SU-DHL-6 (cell line): Measurements from ENCODE around the gene POLE.

ENCODE experiments used
- H2AFZ ChIP-seq: fragments of 200-600 bp; sonication (generic); 2 replicates; pipeline ENCODE4 v1.6.1; 2014; ENCODE audit warnings: low read depth, mild to moderate bottlenecking, moderate library complexity, mixed read lengths, antibody characterized with exemption, low read length; ENCODE audit not compliant: severe bottlenecking
- H3F3A ChIP-seq: fragments of 200-600 bp; shearing (Covaris generic); 2 replicates; pipeline ENCODE4 v1.6.0; 2016; ENCODE audit warnings: antibody characterized with exemption, mild to moderate bottlenecking; ENCODE audit not compliant: insufficient read depth
- H3K27ac ChIP-seq: fragments of 200-600 bp; sonication (generic); 2 replicates; pipeline ENCODE4 v1.5.1; 2016; ENCODE audit warnings: low read depth, mild to moderate bottlenecking, low read length, moderate library complexity, mixed read lengths
- H3K27me3 ChIP-seq: fragments of 200-600 bp; sonication (generic), shearing (Covaris generic); 2 replicates; pipeline ENCODE4 v1.6.0; 2014; ENCODE audit warnings: mild to moderate bottlenecking, low read length
- H3K36me3 ChIP-seq: fragments of 200-600 bp; sonication (generic); 2 replicates; pipeline ENCODE4 v1.6.1; 2014; ENCODE audit warnings: mild to moderate bottlenecking, low read length, mixed read lengths
- H3K4me2 ChIP-seq: fragments of 300-600, 200-600 bp; shearing (Covaris generic), sonication (generic); 2 replicates; pipeline ENCODE4 v1.6.0; 2014; ENCODE audit warnings: low read length, low read depth, mild to moderate bottlenecking; ENCODE audit not compliant: poor library complexity, severe bottlenecking
- H3K4me3 ChIP-seq: fragments of 200-600 bp; sonication (generic); 2 replicates; pipeline ENCODE4 v1.5.1; 2014; ENCODE audit warnings: antibody characterized with exemption, low read length, mild to moderate bottlenecking, mixed read lengths; ENCODE audit not compliant: insufficient read depth, poor library complexity, severe bottlenecking
- H3K79me2 ChIP-seq: fragments of 200-600 bp; sonication (generic); 2 replicates; pipeline ENCODE4 v1.6.1; 2014; ENCODE audit warnings: mild to moderate bottlenecking, low read length, moderate library complexity; ENCODE audit not compliant: insufficient read depth
- H3K9ac ChIP-seq: fragments of 200-600 bp; sonication (generic); 2 replicates; pipeline ENCODE4 v1.7.0; 2014; ENCODE audit warnings: mild to moderate bottlenecking, low read length
- H3K9me2 ChIP-seq: fragments of 200-600 bp; sonication (generic); replicated peaks from 2 replicates; pipeline ENCODE4 v1.6.1; 2014; ENCODE audit warnings: low read length; ENCODE audit not compliant: insufficient read depth
- H3K9me3 ChIP-seq: fragments of 200-600 bp; sonication (generic); 2 replicates; pipeline ENCODE4 v1.6.1; 2014; ENCODE audit warnings: low read length, mixed read lengths; ENCODE audit not compliant: insufficient read depth
- H4K20me1 ChIP-seq: fragments of 200-600 bp; sonication (generic); 2 replicates; pipeline ENCODE4 v1.6.1; 2014; ENCODE audit warnings: low read depth, mild to moderate bottlenecking, antibody characterized with exemption, low read length, moderate library complexity, mixed read lengths
- EZH2phosphoT487 ChIP-seq: fragments of 200-600 bp; sonication (generic), shearing (Covaris generic); conservative IDR thresholded peaks from 2 replicates; pipeline ENCODE4 v1.6.1; 2018; ENCODE audit warnings: mild to moderate bottlenecking, antibody characterized with exemption, low read length, moderate library complexity, mixed read lengths
- TF ChIP-seq, protein P1 (sequence below): fragments of 200-600 bp; sonication (generic); IDR thresholded peaks from one replicate; pipeline ENCODE4 v1.5.1; 2017; ENCODE audit warnings: antibody characterized with exemption, mild to moderate bottlenecking, low read length, moderate library complexity; ENCODE audit not compliant: insufficient read depth, poor library complexity, severe bottlenecking

Gene POLE

GRCh38 chr12:132578118-132578517 is 109.0 kb downstream of the POLE start:
- Histone ChIP-seq H3K36me3 (no peaks in the 10 kb centered on the region), H3K79me2 (no peaks in the 10 kb centered on the region), H3F3A (no peaks in the 10 kb centered on the region), H3K27me3 (no peaks in the 10 kb centered on the region), H2AFZ (no peak overlapping the region), H4K20me1 (no peaks in the 10 kb centered on the region), H3K9me3 (no peaks in the 10 kb centered on the region), H3K4me3 (no peak overlapping the region), H3K4me2 (no peak overlapping the region), H3K9me2 (no peaks in the 10 kb centered on the region), H3K9ac (no peak overlapping the region), H3K27ac (no peak overlapping the region)
- TF ChIP-seq, protein P1, sequence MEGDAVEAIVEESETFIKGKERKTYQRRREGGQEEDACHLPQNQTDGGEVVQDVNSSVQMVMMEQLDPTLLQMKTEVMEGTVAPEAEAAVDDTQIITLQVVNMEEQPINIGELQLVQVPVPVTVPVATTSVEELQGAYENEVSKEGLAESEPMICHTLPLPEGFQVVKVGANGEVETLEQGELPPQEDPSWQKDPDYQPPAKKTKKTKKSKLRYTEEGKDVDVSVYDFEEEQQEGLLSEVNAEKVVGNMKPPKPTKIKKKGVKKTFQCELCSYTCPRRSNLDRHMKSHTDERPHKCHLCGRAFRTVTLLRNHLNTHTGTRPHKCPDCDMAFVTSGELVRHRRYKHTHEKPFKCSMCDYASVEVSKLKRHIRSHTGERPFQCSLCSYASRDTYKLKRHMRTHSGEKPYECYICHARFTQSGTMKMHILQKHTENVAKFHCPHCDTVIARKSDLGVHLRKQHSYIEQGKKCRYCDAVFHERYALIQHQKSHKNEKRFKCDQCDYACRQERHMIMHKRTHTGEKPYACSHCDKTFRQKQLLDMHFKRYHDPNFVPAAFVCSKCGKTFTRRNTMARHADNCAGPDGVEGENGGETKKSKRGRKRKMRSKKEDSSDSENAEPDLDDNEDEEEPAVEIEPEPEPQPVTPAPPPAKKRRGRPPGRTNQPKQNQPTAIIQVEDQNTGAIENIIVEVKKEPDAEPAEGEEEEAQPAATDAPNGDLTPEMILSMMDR, result no peak
- TF ChIP-seq EZH2phosphoT487, result no peak

DNA sequence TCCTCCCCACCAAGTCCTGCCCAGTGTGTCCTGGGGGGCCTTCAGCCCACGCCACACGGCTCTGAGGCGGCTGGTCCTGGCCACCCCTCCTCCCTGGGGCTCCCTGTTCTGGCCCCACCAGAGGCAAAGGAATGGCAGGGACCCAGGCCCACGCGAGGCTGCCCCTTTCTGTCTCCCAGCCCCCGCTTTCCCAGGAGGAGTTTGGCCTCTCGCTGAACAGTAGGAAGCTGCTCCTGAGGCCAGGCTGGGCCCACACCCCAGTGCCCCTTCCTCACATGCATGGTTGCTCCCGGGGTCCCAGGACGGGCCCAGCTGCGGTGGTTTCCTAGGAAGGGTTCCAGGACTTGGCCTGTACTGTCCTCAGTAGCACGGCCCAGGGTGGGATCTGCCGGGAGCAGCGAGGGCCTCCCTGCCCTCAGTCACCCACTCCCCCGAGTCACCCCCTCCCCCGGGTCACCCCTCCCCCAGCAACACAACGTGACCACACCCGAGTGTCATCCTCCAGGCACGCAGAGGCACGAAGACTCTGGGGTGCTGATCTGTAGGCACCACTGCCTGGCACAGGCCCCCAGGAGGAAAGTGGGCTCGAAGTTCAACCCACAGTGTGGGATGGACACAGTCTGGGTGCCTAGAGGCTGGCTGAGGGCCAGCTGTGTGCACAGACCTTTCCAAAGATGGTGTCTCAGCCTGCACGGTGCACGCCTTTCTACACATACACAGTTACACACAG is 109.8 kb downstream of the POLE start:
- Histone ChIP-seq H2AFZ (no peak overlapping the region), H3K9ac (no peak overlapping the region), H3K9me3 (no peaks in the 10 kb centered on the region), H3K4me2 (no peak overlapping the region), H3K9me2 (no peaks in the 10 kb centered on the region), H3K27ac (no peak overlapping the region), H3K4me3 (no peak overlapping the region), H3K79me2 (no peaks in the 10 kb centered on the region), H4K20me1 (no peaks in the 10 kb centered on the region), H3K27me3 (no peaks in the 10 kb centered on the region), H3K36me3 (no peaks in the 10 kb centered on the region), H3F3A (no peaks in the 10 kb centered on the region)
- TF ChIP-seq, protein P1, result no peak
- TF ChIP-seq EZH2phosphoT487, result no peak

GRCh38 chr12:132576701-132577100 is 110.4 kb downstream of the POLE start:
- H3F3A ChIP-seq, result no peaks in the 10 kb centered on the region
- no peaks in the 10 kb centered on the region for H3K9me3 ChIP-seq
- H3K4me3 ChIP-seq, result no peak overlapping the region
- no peaks in the 10 kb centered on the region for H4K20me1 ChIP-seq
- no peaks in the 10 kb centered on the region for H3K36me3 ChIP-seq
- H3K27ac ChIP-seq, result no peak overlapping the region
- no peak for TF ChIP-seq EZH2phosphoT487
- TF ChIP-seq, protein P1, result no peak
- no peak overlapping the region for H3K9ac ChIP-seq
- H3K79me2 ChIP-seq, result no peaks in the 10 kb centered on the region
- no peaks in the 10 kb centered on the region for H3K27me3 ChIP-seq
- H3K4me2 ChIP-seq, result no peak overlapping the region
- no peaks in the 10 kb centered on the region for H3K9me2 ChIP-seq
- no peak overlapping the region for H2AFZ ChIP-seq
